Measurements from ENCODE around the gene ZNF618.

DNA sequence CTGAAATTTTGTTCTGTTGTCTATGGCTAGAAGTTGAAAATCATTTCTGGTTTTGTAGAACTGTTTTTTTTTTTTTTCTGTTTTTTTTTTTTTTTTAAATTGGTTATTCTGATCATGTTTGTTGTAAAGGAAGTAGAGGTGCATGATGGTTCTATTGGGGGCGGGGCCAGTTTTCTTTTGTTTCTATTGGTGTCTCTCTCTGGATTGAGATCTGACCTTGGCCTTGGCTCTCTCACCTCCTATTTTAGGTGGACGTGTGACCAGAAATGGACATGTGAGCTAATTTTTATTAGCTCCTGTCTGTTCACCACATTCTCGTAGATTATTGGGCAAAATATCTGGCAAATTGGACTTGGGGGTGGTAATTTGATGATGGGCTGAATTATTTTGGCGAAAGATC lies 3.2 kb downstream of the ZNF618 start:
- TF ChIP-seq CTCF (optimal IDR thresholded peaks at IDR 0.05 in 1 of 3, IDR thresholded peaks at IDR 0.05 in 1 of 3, conservative IDR thresholded peaks at IDR 0.05 in 1 of 3; ENCODE audit: extremely low read depth in 1 of 3, insufficient read depth in 2 of 3, low read length in 3 of 3) (no peak), EZH2 (IDR thresholded peaks at IDR 0.05; ENCODE audit: low read length) (no peak)
